Left ventricle myocardium superior (tissue), 1 donor: Measurements from ENCODE around the gene IQUB. TPM values are rescaled to one million over a fixed set of nuclear protein-coding genes. Genes with fewer than 3 reads are reported as not detected.
"Not testable (repeated sequence)": the region's sequence is repeated elsewhere in the genome, so short reads cannot be mapped to it uniquely, and the experiment has no call there.

ENCODE experiments used
- ATAC-seq: fragments of 200-7000 bp; cut with Tn5 transposase; one replicate; pipeline ENCODE4 v1.9.1; 2020; ENCODE audit warnings: mild to moderate bottlenecking, moderate library complexity
- DNase-seq: peaks from one replicate; pipeline ENCODE4 v3.0.0-alpha.2; 2020
- intact Hi-C: fragments of 100-400 bp; cut with micrococcal nuclease; formaldehyde crosslinking; loops from one replicate; pipeline ENCODE4 v1.11.0; 2022
- total RNA-seq: library from RNA; stranded (reverse); fragmentation: NEBNext Ultra II Directional; extraction: Animal tissue kit (Norgen Biotek cat#: 25700); gene quantifications from one replicate; pipeline ENCODE4 v1.2.1, GENCODE V29; 2021
- donor health status: DM: no; HTN: yes; CAD: no; lungs with severe emphysema.

The IQUB gene
- total RNA-seq, 1 donor from 2014 or later, result 0.32 TPM

DNA sequence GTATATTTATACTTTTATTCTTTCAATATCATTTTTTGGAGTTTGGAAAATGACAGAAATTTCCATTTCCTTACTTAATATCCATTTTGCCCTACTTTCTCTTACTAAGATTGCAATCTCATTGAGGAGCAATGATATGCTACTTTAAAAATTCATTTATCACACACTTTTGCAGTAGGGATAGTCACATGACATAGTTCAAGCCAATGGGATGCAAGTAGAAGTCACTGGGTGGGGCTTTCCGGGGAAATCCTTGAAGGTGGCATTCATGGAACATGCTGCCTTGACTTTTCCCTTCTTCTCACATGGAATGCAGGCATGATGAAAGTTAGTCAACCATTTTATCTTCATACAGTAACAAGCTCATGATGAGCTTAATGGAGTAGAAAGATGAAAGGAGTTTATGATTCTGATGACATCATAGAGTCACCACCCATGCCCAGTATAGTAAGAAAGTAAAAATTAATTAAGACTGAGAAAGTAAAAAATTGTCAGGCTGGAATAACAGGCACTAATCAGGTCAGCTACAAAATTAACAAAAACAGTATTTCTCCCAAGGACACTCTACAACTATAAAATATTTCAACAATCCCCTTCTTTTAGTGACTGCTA lies 33.4 kb downstream of the IQUB start:
- DNase-seq, result no peak

DNA sequence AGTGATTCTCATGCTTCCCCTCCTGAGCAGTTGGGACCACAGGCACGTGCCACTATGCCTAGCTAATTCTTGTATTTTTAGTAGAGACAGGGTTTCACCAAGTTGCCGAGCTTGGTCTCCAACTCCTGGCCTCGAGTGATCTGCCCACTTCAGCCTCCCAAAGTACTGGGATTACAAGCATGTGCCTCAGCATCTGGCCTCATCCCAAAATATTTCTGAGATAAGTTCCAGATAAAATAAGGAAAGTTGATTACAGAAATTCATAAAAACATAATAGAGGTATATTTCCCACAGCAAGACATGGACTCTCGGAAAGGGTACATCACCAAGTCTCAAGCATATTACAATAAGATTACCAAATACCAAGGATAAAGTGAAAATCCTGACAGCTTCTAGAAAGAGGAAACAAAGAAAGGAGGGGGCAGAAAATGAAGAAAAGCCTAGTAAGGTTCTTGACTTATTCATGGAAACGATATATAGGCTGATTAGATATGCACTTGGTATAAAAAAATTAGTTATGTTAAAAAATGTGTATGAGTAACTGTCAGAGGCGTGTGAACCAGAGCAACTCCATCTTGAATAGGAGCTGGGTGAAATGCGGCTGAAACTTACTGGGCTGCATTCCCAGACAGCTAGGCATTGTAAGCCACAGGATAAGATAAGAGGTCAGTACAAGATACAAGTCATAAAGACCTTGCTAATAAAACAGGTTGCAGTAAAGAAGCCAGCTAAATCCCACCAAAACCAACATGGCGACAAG lies 35.0 kb downstream of the IQUB start:
- ATAC-seq (no peak), DNase-seq (no peak)
- intact Hi-C loops, result no loop called here

More for the DNA sequence above, 33.4 kb downstream of the IQUB start:
- intact Hi-C loops, result no loop called here
- ATAC-seq, result no peak

DNA sequence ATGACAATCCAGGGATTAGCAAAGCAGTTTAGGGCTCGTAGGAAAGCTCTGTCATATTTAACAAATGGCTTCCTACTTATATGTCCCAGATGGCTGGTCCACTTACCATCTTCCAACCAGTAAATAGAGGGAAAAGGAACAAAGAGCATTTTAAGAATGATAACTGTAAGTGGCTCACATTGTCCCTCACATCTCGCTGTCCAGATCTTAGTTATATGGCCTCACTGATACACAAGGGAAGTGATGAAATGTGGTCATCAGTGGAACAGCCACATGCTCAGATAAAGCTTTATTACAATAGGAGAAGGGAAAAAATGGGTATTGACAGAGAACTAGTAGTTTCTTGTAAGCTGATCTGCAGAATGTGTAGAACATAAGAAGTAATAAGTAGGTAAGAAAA lies 35.8 kb downstream of the IQUB start:
- intact Hi-C loops, result no loop called here
- DNase-seq, result no peak
- ATAC-seq, result no peak

DNA sequence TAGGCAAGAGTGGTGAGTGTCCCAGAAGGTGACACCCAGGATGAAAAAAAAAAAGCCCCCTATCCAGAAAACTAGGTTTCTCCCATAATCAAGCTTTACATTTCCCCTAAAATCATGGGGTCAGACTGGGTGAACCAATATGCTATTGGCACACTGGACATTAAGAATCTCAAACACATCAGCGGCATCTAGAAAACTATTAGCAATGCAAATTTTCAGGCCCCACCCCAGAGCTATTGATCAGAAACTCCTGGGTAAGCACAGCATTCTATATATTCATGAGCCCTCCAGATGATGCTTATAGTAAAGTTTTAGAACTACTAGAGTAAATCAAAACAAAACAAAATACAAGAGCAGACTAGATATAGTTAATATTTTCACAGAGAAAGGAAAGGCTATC lies 36.4 kb downstream of the IQUB start:
- DNase-seq (no peak), ATAC-seq (no peak)
- intact Hi-C loops, result no loop called here

DNA sequence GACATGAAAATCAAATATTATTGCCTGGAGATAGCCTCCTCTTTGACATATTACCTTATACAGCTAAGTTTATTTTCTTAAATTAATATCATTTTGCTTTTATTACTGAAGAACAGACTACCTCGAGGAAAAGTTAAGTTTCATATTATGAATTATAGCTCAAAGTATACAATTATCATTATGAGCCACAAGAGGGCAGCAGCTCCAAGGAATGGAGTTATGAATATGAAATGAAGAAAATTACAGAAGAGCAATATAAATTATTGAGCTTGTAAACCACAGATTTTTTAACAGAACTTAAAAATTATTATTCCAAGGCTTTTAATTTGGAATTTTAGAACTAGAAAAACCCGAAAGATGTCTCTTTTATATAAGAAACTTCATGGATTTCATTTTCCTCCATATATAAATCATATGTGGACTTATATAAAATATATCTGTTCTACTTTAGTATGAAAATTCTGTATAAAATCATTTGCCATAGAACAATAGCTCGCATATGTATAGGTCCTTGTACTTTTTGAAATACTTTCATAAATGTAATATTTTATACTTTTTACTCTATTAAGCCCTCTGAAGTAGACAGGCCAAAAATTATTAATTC lies 40.1 kb downstream of the IQUB start:
- ATAC-seq (no peak), DNase-seq (no peak)
- intact Hi-C loops, result loop anchor here (5.0 kb wide), 2 partner anchors 43 to 378 kb away; no protein-coding TSS in a partner anchor

DNA sequence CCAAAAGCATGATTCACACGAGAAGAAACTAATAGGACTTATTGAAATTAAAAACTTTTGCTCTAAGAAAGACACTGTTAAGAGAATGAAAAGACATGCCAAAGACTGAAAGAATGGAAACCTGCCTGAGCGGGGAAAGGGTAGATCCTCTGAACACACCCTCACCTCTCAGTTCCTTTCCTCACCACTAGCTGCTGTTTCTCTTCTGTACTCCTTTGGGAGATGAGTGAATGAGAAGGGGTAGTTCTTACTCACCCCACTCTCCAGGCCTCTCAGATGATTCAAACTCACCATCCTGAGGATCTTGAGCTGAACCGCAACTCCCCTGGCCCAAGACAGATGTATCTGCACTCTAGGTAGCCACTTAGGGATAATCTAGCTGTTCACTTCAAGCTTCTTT lies 41.9 kb downstream of the IQUB start:
- DNase-seq, result no peak
- intact Hi-C loops, result loop anchor here (5.0 kb wide), 2 partner anchors 45 to 380 kb away; no protein-coding TSS in a partner anchor
- no peak for ATAC-seq

DNA sequence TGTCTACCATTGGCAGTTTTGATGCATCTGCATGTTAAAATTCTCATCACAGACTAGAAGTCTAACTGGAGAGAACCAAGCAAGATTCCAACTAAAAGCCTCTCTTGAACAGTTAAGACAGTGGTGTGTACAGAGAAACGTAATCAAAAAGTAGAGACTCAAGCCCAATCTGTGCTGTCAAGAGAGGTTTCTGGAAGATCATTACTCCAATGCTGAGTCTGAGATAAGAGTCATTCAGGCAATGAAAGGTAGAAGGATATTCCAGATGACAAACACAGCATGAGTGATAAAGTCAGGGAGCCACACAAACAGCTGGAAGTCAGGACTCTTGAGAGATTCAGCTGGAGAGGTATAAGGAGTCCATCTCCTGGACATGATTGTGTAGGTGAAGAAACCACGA lies 48.7 kb downstream of the IQUB start:
- no peak for DNase-seq
- intact Hi-C loops, result no loop called here
- no peak for ATAC-seq

DNA sequence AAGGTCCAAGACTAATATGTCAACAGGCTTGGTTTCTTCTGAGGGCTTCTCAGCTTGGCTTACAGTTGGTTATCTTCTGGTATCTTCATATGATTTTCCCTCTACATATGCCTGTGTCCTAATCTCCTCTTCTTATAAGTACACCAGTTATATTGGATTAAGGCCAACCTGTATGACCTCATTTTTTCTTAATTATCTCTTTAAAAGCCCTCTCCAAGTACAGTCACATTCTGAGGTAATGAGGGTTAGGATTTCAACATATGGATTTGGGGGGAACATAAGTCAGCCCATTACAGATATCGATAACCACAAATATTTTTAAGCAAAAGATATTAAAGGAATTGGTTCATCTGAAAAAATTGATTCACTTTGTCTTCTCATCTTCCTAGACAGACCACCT lies 49.2 kb downstream of the IQUB start:
- DNase-seq (no peak), ATAC-seq (no peak)
- intact Hi-C loops, result no loop called here

DNA sequence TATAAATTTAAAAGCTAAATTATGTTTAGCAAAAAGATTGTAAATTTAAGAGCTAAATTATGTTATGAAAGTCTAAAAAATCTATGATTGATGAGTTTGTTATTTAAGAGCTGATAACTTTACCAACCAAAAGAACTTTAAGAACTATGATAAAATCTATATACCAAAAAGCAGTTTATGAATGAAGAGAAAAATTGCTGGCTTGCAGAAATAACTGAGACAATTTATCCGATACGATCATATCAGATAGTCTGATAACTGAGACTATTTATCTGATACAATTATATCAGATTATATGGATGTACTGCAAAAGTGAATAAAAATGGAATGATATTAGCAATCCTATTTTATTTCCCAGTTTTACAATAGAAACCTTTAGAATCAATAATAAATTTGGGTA lies 50.2 kb downstream of the IQUB start:
- ATAC-seq, result no peak
- DNase-seq, result no peak
- intact Hi-C loops, result no loop called here

DNA sequence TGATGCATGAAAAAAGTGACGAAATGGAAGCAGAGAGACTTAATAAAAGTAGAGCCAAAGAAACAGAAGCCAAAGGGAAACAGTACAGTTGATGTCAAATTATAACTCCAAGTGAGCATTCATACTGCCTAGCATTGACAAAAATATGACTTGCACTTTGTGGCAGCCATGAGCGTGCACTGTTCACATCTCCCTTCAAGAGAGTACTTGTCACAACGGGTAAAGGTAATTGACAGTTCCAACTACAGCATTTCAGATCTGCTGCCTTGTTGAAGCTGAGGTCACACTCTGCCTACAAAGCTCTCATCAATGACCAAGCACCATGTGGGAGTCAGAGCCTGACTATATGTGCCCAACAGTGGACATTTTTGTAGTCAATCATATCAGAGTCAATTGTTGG lies 54.3 kb downstream of the IQUB start:
- ATAC-seq (no peak), DNase-seq (no peak)
- intact Hi-C loops, result no loop called here

DNA sequence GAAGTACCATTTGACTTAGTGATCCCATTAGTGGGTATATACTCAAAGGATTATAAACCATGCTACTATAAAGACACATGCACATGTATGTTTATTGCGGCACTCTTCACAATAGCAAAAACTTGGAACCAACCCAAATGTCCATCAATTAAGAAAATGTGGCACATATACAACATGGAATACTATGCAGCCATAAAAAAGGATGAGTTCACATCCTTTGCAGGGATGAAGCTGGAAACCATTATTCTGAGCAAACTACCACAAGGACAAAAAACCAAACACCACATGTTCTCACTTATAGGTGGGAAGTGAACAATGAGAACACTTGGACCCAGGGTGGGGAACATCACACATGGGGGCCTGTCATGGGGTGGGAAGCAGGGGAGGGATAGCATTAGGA lies 56.3 kb downstream of the IQUB start:
- DNase-seq, ATAC-seq: not testable (repeated sequence)

DNA sequence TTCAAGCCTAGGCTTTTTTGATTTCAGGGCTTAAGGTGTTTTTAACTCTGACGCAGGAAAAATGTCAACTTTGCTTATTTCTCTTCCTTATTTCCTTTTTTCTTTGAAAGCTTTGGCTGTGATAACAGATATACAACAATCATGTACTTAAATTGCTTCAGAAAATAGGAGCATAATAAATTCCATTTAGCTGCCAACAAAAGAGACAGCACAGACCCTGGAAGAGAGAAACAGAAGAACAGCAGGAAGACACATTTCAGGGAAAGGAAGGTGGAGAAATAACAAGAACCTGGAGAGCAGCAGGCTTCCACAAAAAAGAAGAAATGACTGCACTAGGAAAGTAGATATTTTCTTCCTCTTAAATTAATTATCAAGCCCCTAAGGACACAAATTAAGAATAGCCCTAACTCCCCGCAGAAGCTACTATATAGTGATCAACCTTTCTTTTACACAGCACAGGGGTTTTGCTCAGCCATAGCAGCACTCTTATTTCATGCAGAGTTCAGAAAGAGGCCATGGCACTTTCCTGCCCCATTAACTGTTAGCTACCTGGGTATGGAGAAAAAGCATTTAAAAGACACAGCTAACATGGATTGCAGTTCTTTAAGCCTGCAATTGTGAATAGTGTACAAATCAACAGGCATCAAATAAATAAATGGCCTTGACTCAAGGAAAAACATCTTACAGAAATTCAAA lies 61.5 kb downstream of the IQUB start:
- intact Hi-C loops, result no loop called here
- DNase-seq (no peak), ATAC-seq (no peak)

More for the DNA sequence above, 56.3 kb downstream of the IQUB start:
- intact Hi-C loops, result not testable (repeated sequence)

DNA sequence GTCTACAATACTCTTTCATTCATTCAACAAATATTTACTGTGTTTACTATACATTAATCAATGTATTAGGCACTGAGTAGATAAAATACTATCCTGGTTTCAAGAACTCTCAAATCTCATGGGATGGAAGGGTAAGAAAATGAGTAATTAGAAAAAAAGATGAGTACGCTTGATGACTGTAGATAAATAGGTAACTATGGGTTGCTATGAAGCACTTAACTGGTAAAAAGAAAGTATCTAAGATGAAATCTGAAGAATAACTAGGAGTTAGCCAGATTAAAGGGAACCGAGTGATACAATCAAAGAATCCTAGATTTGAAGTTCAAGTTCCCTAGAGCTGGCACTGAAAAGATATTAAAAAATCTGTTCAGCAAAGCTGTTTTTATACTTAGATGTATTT lies 62.1 kb downstream of the IQUB start:
- DNase-seq, result no peak
- ATAC-seq, result no peak
- intact Hi-C loops, result no loop called here

DNA sequence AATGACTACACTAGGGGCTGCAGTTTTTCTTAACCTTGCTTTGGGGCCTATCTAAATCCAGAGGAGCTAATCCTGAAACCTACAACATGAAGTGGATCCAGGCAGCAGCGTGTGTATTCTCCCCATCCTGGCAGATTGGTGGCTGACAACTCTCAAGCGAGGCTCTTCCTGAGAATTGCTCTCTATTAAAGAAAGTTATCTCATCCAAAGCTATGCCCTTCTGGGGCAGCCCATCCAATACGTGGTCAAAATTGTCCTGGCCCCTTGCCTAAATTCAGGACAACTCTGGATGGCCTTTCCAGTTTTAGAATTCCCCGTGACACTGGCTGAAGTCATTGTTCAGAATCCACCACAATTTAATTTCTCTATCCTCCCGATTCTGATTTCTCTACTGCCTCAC lies 66.1 kb downstream of the IQUB start:
- DNase-seq (no peak), ATAC-seq (no peak)
- intact Hi-C loops, result no loop called here

DNA sequence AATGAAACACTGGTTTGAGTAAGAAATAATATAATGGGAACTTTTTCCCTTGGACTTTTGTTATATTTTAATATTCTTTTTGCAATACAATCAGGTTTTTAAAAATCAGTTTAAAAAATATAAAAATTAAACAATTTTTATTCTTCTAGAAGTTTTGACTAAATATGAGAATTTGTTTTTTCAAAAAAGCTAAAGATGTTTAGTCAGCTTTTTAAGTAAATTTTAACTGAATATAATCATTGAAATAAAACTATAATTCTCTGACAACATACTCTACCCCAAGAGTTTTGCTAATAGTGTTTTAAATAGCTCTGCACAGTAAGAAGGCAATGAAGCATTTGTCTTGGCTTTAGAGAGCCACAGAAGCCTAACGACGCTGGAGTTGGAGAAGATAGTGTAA lies 70.5 kb downstream of the IQUB start:
- DNase-seq (no peak), ATAC-seq (no peak)
- intact Hi-C loops, result no loop called here

DNA sequence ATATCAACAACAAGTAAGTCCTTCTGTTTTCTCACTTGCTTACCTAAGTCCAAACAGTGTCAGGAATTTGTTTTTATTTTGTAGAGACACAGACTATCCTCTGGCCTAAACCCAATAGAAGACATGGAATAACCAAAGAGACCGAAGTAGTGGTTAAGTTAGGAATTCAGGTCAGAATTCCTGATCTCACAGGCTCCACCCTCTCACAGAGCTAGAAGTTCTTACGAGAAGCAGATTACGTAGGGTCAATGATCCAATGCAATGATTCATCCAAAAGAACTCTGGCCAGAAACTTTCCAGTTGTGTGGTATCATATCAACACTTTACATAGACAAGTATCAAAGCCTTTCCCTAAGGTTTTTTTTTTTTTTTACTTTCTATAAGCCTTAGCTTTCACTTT lies 73.8 kb downstream of the IQUB start:
- peak; percentile 56 for ATAC-seq
- intact Hi-C loops, result no loop called here
- no peak for DNase-seq

DNA sequence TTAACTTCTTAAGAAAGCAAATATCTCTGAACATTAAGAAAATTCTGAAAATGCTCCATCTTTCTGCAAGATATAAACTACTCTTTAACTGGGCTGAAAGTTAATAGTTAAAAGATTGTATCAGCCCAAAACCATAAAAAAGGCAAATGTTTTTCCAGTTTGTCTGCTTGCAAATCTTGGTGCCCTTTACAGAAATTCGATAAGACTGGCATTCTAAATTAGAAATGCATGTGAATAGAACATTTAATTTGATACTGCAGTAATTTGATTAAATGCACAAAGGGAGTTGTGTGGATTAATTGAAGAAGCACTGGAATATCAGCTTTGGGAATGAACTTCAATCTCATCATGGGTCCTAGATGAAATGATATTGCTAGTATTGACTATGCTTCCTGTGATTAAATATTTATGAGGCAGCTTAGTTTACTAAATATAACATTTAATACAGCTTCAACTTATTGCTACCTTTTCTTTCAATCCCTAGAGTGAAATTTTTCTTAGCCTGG lies 78.4 kb downstream of the IQUB start:
- ATAC-seq, result no peak
- intact Hi-C loops, result no loop called here

DNA sequence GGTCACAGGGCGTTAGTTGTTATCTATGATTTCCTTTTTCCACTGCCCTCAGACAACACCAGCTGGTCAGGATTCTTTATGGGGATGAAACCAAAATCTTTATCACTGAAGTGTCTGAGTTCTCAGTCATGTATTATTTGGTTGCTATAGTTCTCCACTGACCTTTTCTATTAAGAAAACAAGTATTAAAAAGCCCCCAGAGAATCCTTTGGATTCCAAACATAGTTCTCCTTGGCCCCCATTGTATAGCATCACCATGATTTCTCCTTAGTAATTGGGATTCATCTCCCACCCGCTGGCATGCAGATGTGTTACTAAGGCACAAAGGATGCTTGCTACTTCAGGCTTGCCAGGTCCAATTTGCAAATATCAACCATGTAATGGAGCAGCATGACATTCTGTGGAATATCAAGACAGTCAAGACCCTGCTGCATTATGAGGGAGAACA lies 94.3 kb downstream of the IQUB start:
- DNase-seq (no peak), ATAC-seq (no peak)
- intact Hi-C loops, result no loop called here

More for the DNA sequence above, 78.4 kb downstream of the IQUB start:
- DNase-seq, result no peak

DNA sequence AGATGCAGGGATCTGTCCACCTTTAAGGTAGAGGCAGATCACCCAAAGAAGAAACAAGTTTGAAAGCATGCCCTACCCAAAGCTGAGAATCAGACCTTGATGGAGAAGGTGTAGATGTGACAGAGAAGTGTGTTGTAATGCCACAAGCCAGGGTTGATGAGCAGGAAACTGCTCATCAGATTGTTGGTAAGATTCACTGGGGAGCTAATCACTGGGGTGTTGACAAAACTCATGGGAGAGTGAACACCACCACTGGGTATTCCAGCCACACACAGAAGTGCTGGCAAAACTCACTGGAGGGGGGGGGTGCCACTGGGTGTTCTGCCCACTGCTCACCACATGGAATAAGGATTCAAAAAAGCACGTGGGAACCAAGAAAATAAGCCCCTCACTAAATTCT lies 95.2 kb downstream of the IQUB start:
- intact Hi-C loops, result no loop called here
- no peak for ATAC-seq
- DNase-seq, result no peak
